ENCODE measurements around the gene CETP.

- no peak for TF ChIP-seq ZNF574 (CRISPR knock-in tag; IDR thresholded peaks at IDR 0.05)
- TF ChIP-seq SP1 (IDR thresholded peaks at IDR 0.05), result no peak
- TF ChIP-seq SP1 (CRISPR knock-in tag; IDR thresholded peaks at IDR 0.05), result no peak
- no peak for TF ChIP-seq ZNF652 (CRISPR knock-in tag; IDR thresholded peaks at IDR 0.05; ENCODE audit: borderline replicate concordance, low read depth)
- TF ChIP-seq FOXA1 (IDR thresholded peaks at IDR 0.05), result no peak
- no peak for TF ChIP-seq FOXA1 (CRISPR knock-in tag; IDR thresholded peaks at IDR 0.05)
Measured at GRCh38 chr16:56916571-56917403, 45.0 kb upstream of the CETP start.
